Stomach (tissue), 9 donors: ENCODE measurements around the gene PSAP. TPM values are rescaled to one million over a fixed set of nuclear protein-coding genes. Genes with fewer than 3 reads are reported as not detected.

Source experiments
- DNase-seq, 2 donors: peaks; one replicate each; pipeline versions ENCODE4 v3.0.0 to v3.0.0-alpha.2; 2013 to 2019
- H3K27ac ChIP-seq, 5 donors: fragments of 200-600 bp in 4 of 5; sonication (generic) in 4 of 5; one replicate each; pipeline ENCODE4 v1.5.1; 2013 to 2019; ENCODE audit warnings: mild to moderate bottlenecking in 1 of 5, moderate library complexity in 1 of 5
- H3K27me3 ChIP-seq, 3 donors: fragments of 200-600 bp; sonication (generic); one replicate each; pipeline ENCODE4 v1.5.1; 2017 to 2019; ENCODE audit warnings: mixed run types in 1 of 3
- H3K36me3 ChIP-seq, 4 donors: fragments of 200-600 bp; sonication (generic); 1 replicate in 3 of 4; 2 replicates in 1 of 4; pipeline ENCODE4 v1.5.1; 2016 to 2019
- H3K4me1 ChIP-seq, 4 donors: fragments of 200-600 bp; sonication (generic); one replicate each; pipeline ENCODE4 v1.5.1; 2016 to 2019
- H3K4me3 ChIP-seq, 4 donors: fragments of 200-600 bp; sonication (generic) in 3 of 4; one replicate each; pipeline ENCODE4 v1.5.1; 2016 to 2019; ENCODE audit warnings: mild to moderate bottlenecking in 1 of 4
- H3K9me3 ChIP-seq, 4 donors: fragments of 200-600 bp; sonication (generic); one replicate each; pipeline ENCODE4 v1.5.1; 2016 to 2019
- CTCF ChIP-seq, 7 experiments: fragments of 450-650 bp in 4 of 7; fragments of 200-600 bp in 3 of 7; sonication (generic) in 3 of 7; IDR thresholded peaks; one replicate each; pipeline ENCODE4 v1.5.1; 2016 to 2019; ENCODE audit warnings: antibody characterized with exemption in 7 of 7, control low read depth in 2 of 7, mild to moderate bottlenecking in 1 of 7
- EP300 ChIP-seq: sonication (generic); formaldehyde crosslinking; IDR thresholded peaks from one replicate; pipeline ENCODE4 v1.6.1; 2017; ENCODE audit warnings: antibody characterized with exemption
- POLR2A ChIP-seq, 4 donors: fragments of 450-650 bp; IDR thresholded peaks; one replicate each; pipeline ENCODE4 v1.6.1; 2016; ENCODE audit warnings: antibody characterized with exemption in 4 of 4, control low read depth in 2 of 4, mild to moderate bottlenecking in 1 of 4, moderate library complexity in 1 of 4
- POLR2AphosphoS5 ChIP-seq, 3 donors: sonication (generic); formaldehyde crosslinking; IDR thresholded peaks; one replicate each; pipeline ENCODE4 v1.6.1; 2016; ENCODE audit warnings: antibody characterized with exemption in 3 of 3
- WGBS, 5 donors: extraction: QIAGEN DNeasy Blood & Tissue Kit in 3 of 5; methylation state at CpG; one replicate each; pipeline versions ENCODE4 v1.1.5 to v1.1.7; 2013 to 2018; 5-methylcytosine and 5-hydroxymethylcytosine counted together
- intact Hi-C: fragments of 100-400 bp; cut with DNase I; formaldehyde crosslinking; loops from one replicate; pipeline ENCODE4 v1.15.1; 2023; ENCODE audit warnings: low total_unique reads
- polyA plus RNA-seq, 3 donors: library from polyadenylated mRNA; stranded (reverse); fragments of 200-250 nt; gene quantifications; one replicate each; pipeline ENCODE4 v1.2.3, GENCODE V29; 2013
- total RNA-seq, 5 donors: library from RNA; depleted of rRNA; stranded (reverse); fragments of >200 nt; gene quantifications; one replicate each; pipeline versions ENCODE4 v1.1.0 to v1.2.3, GENCODE V29; 2014 to 2016
- donor health status: healthy with polysubstance abuse.
- donor health status: Bipolar disorder and iron deficiency.
- donor health status: healthy.

PSAP gene
- total and polyA plus RNA-seq, 8 donors: 174 to 709 (median 413) TPM

- no peaks in the 10 kb centered on the region for H3K9me3 ChIP-seq
- TF ChIP-seq POLR2A (IDR thresholded peaks at IDR 0.05): no peak
- TF ChIP-seq EP300: no peak
- no peak for TF ChIP-seq CTCF (IDR thresholded peaks at IDR 0.05)
- H3K36me3 ChIP-seq: peaks cover 93 to 100% (median 100%) of the 10 kb centered on the region in 4 donors
- intact Hi-C loops: no loop called here
- no peak overlapping the region for H3K27ac ChIP-seq
- DNase-seq: no peak
- no peaks in the 10 kb centered on the region for H3K27me3 ChIP-seq
- no peak overlapping the region for H3K4me3 ChIP-seq
- WGBS, 5 donors: 78 to 91% (median 85%) methylated on average over 3 to 4 of the region's 4 CpGs
- peaks cover 0 to 11% (median 0%) of the 10 kb centered on the region in 4 donors for H3K4me1 ChIP-seq
Observed at GRCh38 chr10:71823356-71823755, 27.7 kb downstream of the PSAP start.

- H3K27ac ChIP-seq: no peak overlapping the region
- 76 to 88% (median 81%) methylated on average over 8 to 9 of the region's 9 CpGs for WGBS, 5 donors
- no peaks in the 10 kb centered on the region for H3K27me3 ChIP-seq
- no peaks in the 10 kb centered on the region for H3K9me3 ChIP-seq
- TF ChIP-seq POLR2AphosphoS5 (IDR thresholded peaks at IDR 0.05) (no peak), EP300 (no peak), POLR2A (IDR thresholded peaks at IDR 0.05) (no peak)
- intact Hi-C loops: no loop called here
- no peak overlapping the region for H3K4me3 ChIP-seq
- DNase-seq: no peak
- peaks cover 93 to 100% (median 100%) of the 10 kb centered on the region in 4 donors for H3K36me3 ChIP-seq
- peaks cover 0 to 15% (median 2%) of the 10 kb centered on the region in 4 donors for H3K4me1 ChIP-seq
Observed at GRCh38 chr10:71821909-71822763, 28.9 kb downstream of the PSAP start.

GRCh38 chr10:71820966-71821365, 30.1 kb downstream of the PSAP start:
- intact Hi-C loops: no loop called here
- TF ChIP-seq POLR2AphosphoS5 (IDR thresholded peaks at IDR 0.05) (no peak), CTCF (IDR thresholded peaks at IDR 0.05) (no peak), POLR2A (IDR thresholded peaks at IDR 0.05) (no peak), EP300 (no peak)
- no peak for DNase-seq
- 85 to 95% (median 90%) methylated on average over 8 of the region's 8 CpGs for WGBS, 5 donors
- Histone ChIP-seq H3K27ac (no peak overlapping the region), H3K4me3 (no peak overlapping the region), H3K9me3 (no peaks in the 10 kb centered on the region), H3K36me3 (peaks cover 93 to 100% (median 100%) of the 10 kb centered on the region in 4 donors), H3K4me1 (peaks cover 0 to 27% (median 2%) of the 10 kb centered on the region in 4 donors), H3K27me3 (no peaks in the 10 kb centered on the region)

GRCh38 chr10:71819985-71820384, 31.1 kb downstream of the PSAP start:
- Histone ChIP-seq H3K4me3 (no peak overlapping the region), H3K9me3 (no peaks in the 10 kb centered on the region), H3K4me1 (peaks cover 0 to 22% (median 2%) of the 10 kb centered on the region in 4 donors), H3K27me3 (no peaks in the 10 kb centered on the region), H3K27ac (no peak overlapping the region), H3K36me3 (peaks cover 92 to 100% (median 100%) of the 10 kb centered on the region in 4 donors)
- 80 to 86% (median 85%) methylated on average over 6 of the region's 6 CpGs for WGBS, 5 donors
- TF ChIP-seq POLR2AphosphoS5 (IDR thresholded peaks at IDR 0.05): no peak
- TF ChIP-seq EP300: no peak
- TF ChIP-seq POLR2A (IDR thresholded peaks at IDR 0.05): no peak
- TF ChIP-seq CTCF (IDR thresholded peaks at IDR 0.05): no peak
- DNase-seq: no peak
- intact Hi-C loops: no loop called here

- Histone ChIP-seq H3K4me1 (peaks cover 0 to 22% (median 2%) of the 10 kb centered on the region in 4 donors), H3K27ac (peak overlapping the region in 2 of 5 donors; percentile 53), H3K9me3 (no peaks in the 10 kb centered on the region), H3K36me3 (peaks cover 86 to 100% (median 99%) of the 10 kb centered on the region in 4 donors), H3K4me3 (no peak overlapping the region), H3K27me3 (no peaks in the 10 kb centered on the region)
- WGBS, 5 donors: 90 to 98% (median 94%) methylated on average over 17 to 18 of the region's 18 CpGs
- TF ChIP-seq POLR2AphosphoS5 (IDR thresholded peaks at IDR 0.05) (no peak), EP300 (no peak), CTCF (IDR thresholded peaks at IDR 0.05) (no peak), POLR2A (IDR thresholded peaks at IDR 0.05) (no peak)
- no peak for DNase-seq
- intact Hi-C loops: no loop called here
Observed at GRCh38 chr10:71819441-71819861, 31.6 kb downstream of the PSAP start.
